ENCODE data around the gene CCDC188. TPM values are rescaled to one million over a fixed set of nuclear protein-coding genes. Genes with fewer than 3 reads are reported as not detected.

The CCDC188 gene
- total and polyA plus RNA-seq, 2 donors (not counting 1 experiment from before 2014, with no cell fraction given) = not detected

- Histone ChIP-seq H3K27me3 (replicated peaks in 1 of 4; ENCODE audit: control extremely low read depth in 1 of 4, control insufficient read depth in 3 of 4, insufficient read depth in 4 of 4, low read length in 3 of 4) (no peaks in the 10 kb centered on the region), H2AFZ (ENCODE audit: insufficient read depth, low read depth, low read length, poor library complexity, severe bottlenecking) (no peak overlapping the region), H3K4me2 (replicated peaks; ENCODE audit: low read depth, low read length, poor library complexity, severe bottlenecking) (no peak overlapping the region), H3K4me1 (ENCODE audit: control insufficient read depth in 2 of 2, insufficient read depth in 2 of 2, low read length in 2 of 2) (no peaks in the 10 kb centered on the region), H3K4me3 (ENCODE audit: control extremely low read depth in 1 of 5, extremely low read depth in 1 of 5, insufficient read depth in 1 of 5, low read depth in 2 of 5, low read length in 4 of 5) (no peak overlapping the region), H3K9me3 (ENCODE audit: control extremely low read depth in 1 of 3, control insufficient read depth in 2 of 3, insufficient read depth in 1 of 3, low read length in 2 of 3) (peaks cover 0 to 6% (median 0%) of the 10 kb centered on the region in 3 donors), H3K27ac (ENCODE audit: low read length in 2 of 2) (no peak overlapping the region), H3K36me3 (replicated peaks in 1 of 2; ENCODE audit: control extremely low read depth in 1 of 2, control insufficient read depth in 1 of 2, extremely low read depth in 1 of 2, insufficient read depth in 2 of 2, low read length in 1 of 2) (no peaks in the 10 kb centered on the region), H3K9ac (ENCODE audit: low read length) (no peak overlapping the region), H4K20me1 (ENCODE audit: control insufficient read depth, insufficient read depth, low read length, poor library complexity, severe bottlenecking) (no peaks in the 10 kb centered on the region), H3K79me2 (ENCODE audit: control insufficient read depth, insufficient read depth, low read length) (no peaks in the 10 kb centered on the region)
- Mint-ChIP-seq H3K9me3 (ENCODE audit: insufficient read depth) (no peaks in the 10 kb centered on the region), H3K4me1 (no peaks in the 10 kb centered on the region), H3K27me3 (peaks cover 3% of the 10 kb centered on the region), H3K27ac (no peak overlapping the region), H3K4me3 (no peak overlapping the region)
- POLR2A ChIA-PET = no interaction called here
- intact Hi-C loops (cut with micrococcal nuclease) = loop anchor here (5.0 kb wide), 1 partner anchor 61 kb away; no protein-coding TSS in a partner anchor
- TF ChIP-seq EZH2 (IDR thresholded peaks at IDR 0.05; ENCODE audit: borderline replicate concordance, insufficient read depth, low read depth, low read length, poor library complexity, severe bottlenecking) = no peak
- TF ChIP-seq, protein P1, sequence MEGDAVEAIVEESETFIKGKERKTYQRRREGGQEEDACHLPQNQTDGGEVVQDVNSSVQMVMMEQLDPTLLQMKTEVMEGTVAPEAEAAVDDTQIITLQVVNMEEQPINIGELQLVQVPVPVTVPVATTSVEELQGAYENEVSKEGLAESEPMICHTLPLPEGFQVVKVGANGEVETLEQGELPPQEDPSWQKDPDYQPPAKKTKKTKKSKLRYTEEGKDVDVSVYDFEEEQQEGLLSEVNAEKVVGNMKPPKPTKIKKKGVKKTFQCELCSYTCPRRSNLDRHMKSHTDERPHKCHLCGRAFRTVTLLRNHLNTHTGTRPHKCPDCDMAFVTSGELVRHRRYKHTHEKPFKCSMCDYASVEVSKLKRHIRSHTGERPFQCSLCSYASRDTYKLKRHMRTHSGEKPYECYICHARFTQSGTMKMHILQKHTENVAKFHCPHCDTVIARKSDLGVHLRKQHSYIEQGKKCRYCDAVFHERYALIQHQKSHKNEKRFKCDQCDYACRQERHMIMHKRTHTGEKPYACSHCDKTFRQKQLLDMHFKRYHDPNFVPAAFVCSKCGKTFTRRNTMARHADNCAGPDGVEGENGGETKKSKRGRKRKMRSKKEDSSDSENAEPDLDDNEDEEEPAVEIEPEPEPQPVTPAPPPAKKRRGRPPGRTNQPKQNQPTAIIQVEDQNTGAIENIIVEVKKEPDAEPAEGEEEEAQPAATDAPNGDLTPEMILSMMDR (IDR thresholded peaks at IDR 0.05) = no peak
- CTCF ChIA-PET = interaction anchor here (1.3 kb wide), 1 partner anchor 9 kb away, joined by 6 read pairs; no protein-coding TSS in a partner anchor
- ATAC-seq (ENCODE audit: low read depth) = no peak
- no peak for DNase-seq
- 100% methylated on average over 5 of the region's 7 CpGs for WGBS (ENCODE audit: insufficient coverage)
Measured at GRCh38 chr22:20165913-20166312, 15.1 kb upstream of the CCDC188 start.

GRCh38 chr22:20165421-20165820 is 14.6 kb upstream of the CCDC188 start:
- ChIA-PET POLR2A (no interaction called here), CTCF (no interaction called here)
- H2AFZ ChIP-seq (ENCODE audit: insufficient read depth, low read depth, low read length, poor library complexity, severe bottlenecking) = no peak overlapping the region
- no peak overlapping the region for H3K9ac ChIP-seq (ENCODE audit: low read length)
- H3K79me2 ChIP-seq (ENCODE audit: control insufficient read depth, insufficient read depth, low read length) = no peaks in the 10 kb centered on the region
- no peak overlapping the region for H3K4me2 ChIP-seq (replicated peaks; ENCODE audit: low read depth, low read length, poor library complexity, severe bottlenecking)
- TF ChIP-seq EZH2 (IDR thresholded peaks at IDR 0.05; ENCODE audit: borderline replicate concordance, insufficient read depth, low read depth, low read length, poor library complexity, severe bottlenecking) = no peak
- TF ChIP-seq, protein P1 (IDR thresholded peaks at IDR 0.05) = no peak
- Mint-ChIP-seq H3K27me3 (peaks cover 1% of the 10 kb centered on the region), H3K4me1 (no peaks in the 10 kb centered on the region), H3K9me3 (ENCODE audit: insufficient read depth) (no peaks in the 10 kb centered on the region), H3K27ac (no peak overlapping the region), H3K4me3 (no peak overlapping the region)
- ATAC-seq (ENCODE audit: low read depth) (no peak), DNase-seq (no peak)
- no peaks in the 10 kb centered on the region for H4K20me1 ChIP-seq (ENCODE audit: control insufficient read depth, insufficient read depth, low read length, poor library complexity, severe bottlenecking)
- no peaks in the 10 kb centered on the region for H3K27me3 ChIP-seq (replicated peaks in 1 of 4; ENCODE audit: control extremely low read depth in 1 of 4, control insufficient read depth in 3 of 4, insufficient read depth in 4 of 4, low read length in 3 of 4)
- H3K4me1 ChIP-seq (ENCODE audit: control insufficient read depth in 2 of 2, insufficient read depth in 2 of 2, low read length in 2 of 2) = no peaks in the 10 kb centered on the region
- H3K4me3 ChIP-seq (ENCODE audit: control extremely low read depth in 1 of 5, extremely low read depth in 1 of 5, insufficient read depth in 1 of 5, low read depth in 2 of 5, low read length in 4 of 5) = no peak overlapping the region
- H3K9me3 ChIP-seq (ENCODE audit: control extremely low read depth in 1 of 3, control insufficient read depth in 2 of 3, insufficient read depth in 1 of 3, low read length in 2 of 3) = peaks cover 0 to 6% (median 0%) of the 10 kb centered on the region in 3 donors
- intact Hi-C loops (cut with micrococcal nuclease) = loop anchor here (5.0 kb wide), 1 partner anchor 62 kb away; no protein-coding TSS in a partner anchor
- H3K36me3 ChIP-seq (replicated peaks in 1 of 2; ENCODE audit: control extremely low read depth in 1 of 2, control insufficient read depth in 1 of 2, extremely low read depth in 1 of 2, insufficient read depth in 2 of 2, low read length in 1 of 2) = no peaks in the 10 kb centered on the region
- H3K27ac ChIP-seq (ENCODE audit: low read length in 2 of 2) = no peak overlapping the region
- 99% methylated on average over 9 of the region's 12 CpGs for WGBS (ENCODE audit: insufficient coverage)
